ENCODE results near the gene OR10A5.
"Not testable (repeated sequence)": the region's sequence is repeated elsewhere in the genome, so short reads cannot be mapped to it uniquely, and the experiment has no call there.

DNA sequence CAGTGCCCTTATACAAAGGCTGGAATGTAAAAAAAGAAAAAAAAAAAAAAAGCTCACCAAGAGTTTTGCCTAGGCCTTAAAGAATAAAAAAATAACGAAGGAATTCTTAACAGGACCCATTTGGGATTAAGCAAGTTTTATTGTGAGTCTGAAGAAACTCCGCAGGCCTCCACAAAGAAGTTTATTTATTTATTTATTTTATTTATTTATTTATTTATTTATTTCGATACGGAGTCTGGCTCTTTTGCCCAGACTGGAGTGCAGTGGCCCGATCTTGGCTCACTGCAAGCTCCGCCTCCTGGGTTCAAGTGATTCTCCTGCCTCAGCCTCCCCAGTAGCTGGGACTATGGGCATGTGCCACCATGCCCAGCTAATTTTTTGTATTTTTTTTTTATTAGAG lies 9.3 kb downstream of the OR10A5 start:
- not testable (repeated sequence) for TF ChIP-seq EZH2 (IDR thresholded peaks at IDR 0.05; ENCODE audit: borderline replicate concordance, low read length)
- TF ChIP-seq, protein P1, sequence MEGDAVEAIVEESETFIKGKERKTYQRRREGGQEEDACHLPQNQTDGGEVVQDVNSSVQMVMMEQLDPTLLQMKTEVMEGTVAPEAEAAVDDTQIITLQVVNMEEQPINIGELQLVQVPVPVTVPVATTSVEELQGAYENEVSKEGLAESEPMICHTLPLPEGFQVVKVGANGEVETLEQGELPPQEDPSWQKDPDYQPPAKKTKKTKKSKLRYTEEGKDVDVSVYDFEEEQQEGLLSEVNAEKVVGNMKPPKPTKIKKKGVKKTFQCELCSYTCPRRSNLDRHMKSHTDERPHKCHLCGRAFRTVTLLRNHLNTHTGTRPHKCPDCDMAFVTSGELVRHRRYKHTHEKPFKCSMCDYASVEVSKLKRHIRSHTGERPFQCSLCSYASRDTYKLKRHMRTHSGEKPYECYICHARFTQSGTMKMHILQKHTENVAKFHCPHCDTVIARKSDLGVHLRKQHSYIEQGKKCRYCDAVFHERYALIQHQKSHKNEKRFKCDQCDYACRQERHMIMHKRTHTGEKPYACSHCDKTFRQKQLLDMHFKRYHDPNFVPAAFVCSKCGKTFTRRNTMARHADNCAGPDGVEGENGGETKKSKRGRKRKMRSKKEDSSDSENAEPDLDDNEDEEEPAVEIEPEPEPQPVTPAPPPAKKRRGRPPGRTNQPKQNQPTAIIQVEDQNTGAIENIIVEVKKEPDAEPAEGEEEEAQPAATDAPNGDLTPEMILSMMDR (IDR thresholded peaks at IDR 0.05; ENCODE audit: low read length): not testable (repeated sequence)
